HAP-1 (cell line): Measurements from ENCODE around the gene MYRFL.
"Not testable (repeated sequence)": the region's sequence is repeated elsewhere in the genome, so short reads cannot be mapped to it uniquely, and the experiment has no call there.

Source experiments
- DNase-seq, 2 experiments: peaks; one replicate each; pipeline ENCODE4 v3.0.0-alpha.2; 2016 to 2020; ENCODE audit warnings: low spot score in 2 of 2
- H3K27me3 ChIP-seq: fragments of 250-450 bp; sonication (Bioruptor Pico); 2 replicates; pipeline ENCODE4 v1.5.1; 2020; ENCODE audit warnings: low read depth, mild to moderate bottlenecking, moderate library complexity
- H3K36me3 ChIP-seq: fragments of 250-450 bp; sonication (Bioruptor Pico); replicated peaks from 2 replicates; pipeline ENCODE4 v1.5.1; 2020; ENCODE audit warnings: mild to moderate bottlenecking
- H3K4me1 ChIP-seq: fragments of 250-450 bp; sonication (Bioruptor Pico); 2 replicates; pipeline ENCODE4 v1.5.1; 2020; ENCODE audit warnings: mild to moderate bottlenecking
- H3K4me3 ChIP-seq: fragments of 250-450 bp; sonication (Bioruptor Pico); 2 replicates; pipeline ENCODE4 v1.5.1; 2020; ENCODE audit warnings: mild to moderate bottlenecking, moderate library complexity
- H3K9me3 ChIP-seq: fragments of 250-450 bp; sonication (Bioruptor Pico); 2 replicates; pipeline ENCODE4 v1.5.1; 2020; ENCODE audit warnings: mild to moderate bottlenecking, moderate library complexity
- in situ Hi-C: fragments of 300-500 bp; cut with MboI; formaldehyde crosslinking; loops from 3 replicates; pipeline ENCODE4 v1.14.3; 2020; ENCODE audit warnings: low sequenced_read_pairs, inconsistent platforms, mixed read lengths

MYRFL gene

GRCh38 chr12:69833696-69834095, 8.7 kb downstream of the MYRFL start:
- no peaks in the 10 kb centered on the region for H3K27me3 ChIP-seq
- H3K9me3 ChIP-seq, result no peaks in the 10 kb centered on the region
- no peaks in the 10 kb centered on the region for H3K36me3 ChIP-seq
- H3K4me1 ChIP-seq, result no peaks in the 10 kb centered on the region
- DNase-seq, result no peak
- H3K4me3 ChIP-seq, result no peak overlapping the region
- in situ Hi-C loops, result no loop called here

GRCh38 chr12:69834147-69834546, 9.1 kb downstream of the MYRFL start:
- no peak overlapping the region for H3K4me3 ChIP-seq
- in situ Hi-C loops, result no loop called here
- no peaks in the 10 kb centered on the region for H3K36me3 ChIP-seq
- no peaks in the 10 kb centered on the region for H3K27me3 ChIP-seq
- H3K4me1 ChIP-seq, result no peaks in the 10 kb centered on the region
- no peak for DNase-seq
- no peaks in the 10 kb centered on the region for H3K9me3 ChIP-seq

GRCh38 chr12:69834576-69834975, 9.5 kb downstream of the MYRFL start:
- H3K4me1 ChIP-seq, result no peaks in the 10 kb centered on the region
- DNase-seq, result no peak
- no peaks in the 10 kb centered on the region for H3K9me3 ChIP-seq
- H3K27me3 ChIP-seq, result no peaks in the 10 kb centered on the region
- in situ Hi-C loops, result no loop called here
- H3K4me3 ChIP-seq, result no peak overlapping the region
- no peaks in the 10 kb centered on the region for H3K36me3 ChIP-seq

- Histone ChIP-seq H3K4me1 (no peaks in the 10 kb centered on the region), H3K27me3 (no peaks in the 10 kb centered on the region), H3K4me3 (no peak overlapping the region), H3K9me3 (no peaks in the 10 kb centered on the region), H3K36me3 (no peaks in the 10 kb centered on the region)
- DNase-seq, result no peak
- in situ Hi-C loops, result no loop called here
Observed at GRCh38 chr12:69835081-69835480, 10.1 kb downstream of the MYRFL start.

GRCh38 chr12:69836015-69836414, 11.0 kb downstream of the MYRFL start:
- in situ Hi-C loops, result no loop called here
- Histone ChIP-seq H3K27me3 (no peaks in the 10 kb centered on the region), H3K4me1 (no peaks in the 10 kb centered on the region), H3K36me3 (no peaks in the 10 kb centered on the region), H3K9me3 (no peaks in the 10 kb centered on the region), H3K4me3 (no peak overlapping the region)
- DNase-seq, result no peak

- Histone ChIP-seq H3K4me1 (no peaks in the 10 kb centered on the region), H3K9me3 (no peaks in the 10 kb centered on the region), H3K4me3 (no peak overlapping the region), H3K27me3 (no peaks in the 10 kb centered on the region), H3K36me3 (no peaks in the 10 kb centered on the region)
- DNase-seq, result no peak
- in situ Hi-C loops, result no loop called here
Observed at GRCh38 chr12:69837191-69837590, 12.2 kb downstream of the MYRFL start.

GRCh38 chr12:69837657-69838415, 12.8 kb downstream of the MYRFL start:
- H3K9me3 ChIP-seq, result no peaks in the 10 kb centered on the region
- H3K36me3 ChIP-seq, result no peaks in the 10 kb centered on the region
- no peak overlapping the region for H3K4me3 ChIP-seq
- no peak for DNase-seq
- no peaks in the 10 kb centered on the region for H3K27me3 ChIP-seq
- in situ Hi-C loops, result no loop called here
- H3K4me1 ChIP-seq, result no peaks in the 10 kb centered on the region

GRCh38 chr12:69840727-69841126, 15.7 kb downstream of the MYRFL start:
- in situ Hi-C loops, result no loop called here
- no peaks in the 10 kb centered on the region for H3K4me1 ChIP-seq
- no peak for DNase-seq
- no peaks in the 10 kb centered on the region for H3K27me3 ChIP-seq
- no peaks in the 10 kb centered on the region for H3K36me3 ChIP-seq
- no peak overlapping the region for H3K4me3 ChIP-seq
- no peaks in the 10 kb centered on the region for H3K9me3 ChIP-seq

- Histone ChIP-seq H3K27me3 (no peaks in the 10 kb centered on the region), H3K36me3 (no peaks in the 10 kb centered on the region), H3K4me3 (no peak overlapping the region), H3K4me1 (no peaks in the 10 kb centered on the region), H3K9me3 (no peaks in the 10 kb centered on the region)
- DNase-seq, result no peak
- in situ Hi-C loops, result no loop called here
Observed at GRCh38 chr12:69843608-69844007, 18.6 kb downstream of the MYRFL start.

- no peaks in the 10 kb centered on the region for H3K27me3 ChIP-seq
- DNase-seq, result no peak
Observed at GRCh38 chr12:69844416-69844815, 19.4 kb downstream of the MYRFL start.

GRCh38 chr12:69844836-69845235, 19.8 kb downstream of the MYRFL start:
- no peaks in the 10 kb centered on the region for H3K27me3 ChIP-seq
- H3K4me3 ChIP-seq, result no peak overlapping the region
- no peaks in the 10 kb centered on the region for H3K36me3 ChIP-seq
- no peak for DNase-seq
- no peaks in the 10 kb centered on the region for H3K9me3 ChIP-seq
- no peaks in the 10 kb centered on the region for H3K4me1 ChIP-seq
- in situ Hi-C loops, result no loop called here

More at GRCh38 chr12:69844416-69844815, 19.4 kb downstream of the MYRFL start:
- in situ Hi-C loops, result no loop called here
- H3K9me3 ChIP-seq, result no peaks in the 10 kb centered on the region
- no peaks in the 10 kb centered on the region for H3K4me1 ChIP-seq
- no peak overlapping the region for H3K4me3 ChIP-seq
- H3K36me3 ChIP-seq, result no peaks in the 10 kb centered on the region

GRCh38 chr12:69846976-69847375, 21.9 kb downstream of the MYRFL start:
- Histone ChIP-seq H3K27me3 (no peaks in the 10 kb centered on the region), H3K4me3 (no peak overlapping the region), H3K4me1 (no peaks in the 10 kb centered on the region), H3K36me3 (no peaks in the 10 kb centered on the region), H3K9me3 (no peaks in the 10 kb centered on the region)
- DNase-seq, result no peak
- in situ Hi-C loops, result no loop called here

- Histone ChIP-seq H3K9me3 (no peaks in the 10 kb centered on the region), H3K36me3 (no peaks in the 10 kb centered on the region), H3K4me3 (no peak overlapping the region), H3K27me3 (no peaks in the 10 kb centered on the region), H3K4me1 (no peaks in the 10 kb centered on the region)
- DNase-seq, result no peak
- in situ Hi-C loops, result no loop called here
Observed at GRCh38 chr12:69851976-69852375, 26.9 kb downstream of the MYRFL start.

- H3K4me1 ChIP-seq, H3K36me3 ChIP-seq, H3K4me3 ChIP-seq, DNase-seq, H3K27me3 ChIP-seq, in situ Hi-C loops, H3K9me3 ChIP-seq: not testable (repeated sequence)
Observed at GRCh38 chr12:69853176-69853961, 28.3 kb downstream of the MYRFL start.
